ENCODE measurements around the gene RAD51B. TPM values are rescaled to one million over a fixed set of nuclear protein-coding genes. Genes with fewer than 3 reads are reported as not detected.
A peak's percentile ranks its signal among the peaks of the same experiment; 100 is the strongest.

Gene RAD51B
- total and polyA plus RNA-seq, 2 donors (not counting 1 experiment from before 2014, with no cell fraction given), result 4.6 to 16.3 TPM

- TF ChIP-seq EZH2 (IDR thresholded peaks at IDR 0.05; ENCODE audit: low read length, missing control alignments) (no peak), CTCF (conservative IDR thresholded peaks at IDR 0.05 in 1 of 2, IDR thresholded peaks at IDR 0.05 in 1 of 2; ENCODE audit: low read depth in 1 of 2, low read length in 2 of 2) (no peak)
- Histone ChIP-seq H2AFZ (ENCODE audit: low read length) (no peak overlapping the region), H3K36me3 (ENCODE audit: control insufficient read depth, insufficient read depth, low read length) (no peaks in the 10 kb centered on the region), H3K4me1 (ENCODE audit: control insufficient read depth, extremely low read depth, insufficient read depth, low read length) (peaks cover 6% of the 10 kb centered on the region), H3K4me2 (ENCODE audit: extremely low read depth, insufficient read depth, low read length) (peak overlapping the region; percentile 29), H3K79me2 (ENCODE audit: control insufficient read depth, insufficient read depth, low read length) (no peaks in the 10 kb centered on the region), H3K9me3 (ENCODE audit: control insufficient read depth, insufficient read depth, low read depth, low read length) (no peaks in the 10 kb centered on the region), H3K27ac (ENCODE audit: insufficient read depth, low read length) (peak overlapping the region; percentile 9), H3K27me3 (ENCODE audit: control insufficient read depth, insufficient read depth, low read length) (no peaks in the 10 kb centered on the region), H3K9ac (ENCODE audit: insufficient read depth, low read length) (no peak overlapping the region), H4K20me1 (ENCODE audit: control insufficient read depth, extremely low read depth, insufficient read depth, low read length) (no peaks in the 10 kb centered on the region), H3K4me3 (replicated peaks in 1 of 4; ENCODE audit: control extremely low read depth in 1 of 4, insufficient read depth in 1 of 4, low read depth in 3 of 4, low read length in 4 of 4) (no peak overlapping the region)
- DNase-seq (ENCODE audit: low read depth in 2 of 2), result peak; percentile 56 to 89
Measured at GRCh38 chr14:68365228-68365627, 545.6 kb downstream of the RAD51B start.

GRCh38 chr14:68366656-68367055 is 547.1 kb downstream of the RAD51B start:
- no peak overlapping the region for H3K4me3 ChIP-seq (replicated peaks in 1 of 4; ENCODE audit: control extremely low read depth in 1 of 4, insufficient read depth in 1 of 4, low read depth in 3 of 4, low read length in 4 of 4)

GRCh38 chr14:68367536-68367935 is 548.0 kb downstream of the RAD51B start:
- H3K27me3 ChIP-seq (ENCODE audit: control insufficient read depth, insufficient read depth, low read length), result no peaks in the 10 kb centered on the region
- H3K4me3 ChIP-seq (replicated peaks in 1 of 4; ENCODE audit: control extremely low read depth in 1 of 4, insufficient read depth in 1 of 4, low read depth in 3 of 4, low read length in 4 of 4), result no peak overlapping the region
- no peaks in the 10 kb centered on the region for H4K20me1 ChIP-seq (ENCODE audit: control insufficient read depth, extremely low read depth, insufficient read depth, low read length)
- H3K4me2 ChIP-seq (ENCODE audit: extremely low read depth, insufficient read depth, low read length), result no peak overlapping the region
- H3K9ac ChIP-seq (ENCODE audit: insufficient read depth, low read length), result no peak overlapping the region
- H3K4me1 ChIP-seq (ENCODE audit: control insufficient read depth, extremely low read depth, insufficient read depth, low read length), result peaks cover 6% of the 10 kb centered on the region
- no peaks in the 10 kb centered on the region for H3K79me2 ChIP-seq (ENCODE audit: control insufficient read depth, insufficient read depth, low read length)
- DNase-seq (ENCODE audit: low read depth in 2 of 2), result peak in 1 of 2 donors; percentile 57
- no peak overlapping the region for H2AFZ ChIP-seq (ENCODE audit: low read length)
- no peak overlapping the region for H3K27ac ChIP-seq (ENCODE audit: insufficient read depth, low read length)
- TF ChIP-seq EZH2 (IDR thresholded peaks at IDR 0.05; ENCODE audit: low read length, missing control alignments), result no peak
- TF ChIP-seq CTCF (conservative IDR thresholded peaks at IDR 0.05 in 1 of 2, IDR thresholded peaks at IDR 0.05 in 1 of 2; ENCODE audit: low read depth in 1 of 2, low read length in 2 of 2), result no peak
- no peaks in the 10 kb centered on the region for H3K9me3 ChIP-seq (ENCODE audit: control insufficient read depth, insufficient read depth, low read depth, low read length)
- H3K36me3 ChIP-seq (ENCODE audit: control insufficient read depth, insufficient read depth, low read length), result no peaks in the 10 kb centered on the region

More at GRCh38 chr14:68366656-68367055, 547.1 kb downstream of the RAD51B start:
- H3K4me1 ChIP-seq (ENCODE audit: control insufficient read depth, extremely low read depth, insufficient read depth, low read length), result peaks cover 6% of the 10 kb centered on the region
- DNase-seq (ENCODE audit: low read depth in 2 of 2), result no peak
- H3K9ac ChIP-seq (ENCODE audit: insufficient read depth, low read length), result no peak overlapping the region
- H3K79me2 ChIP-seq (ENCODE audit: control insufficient read depth, insufficient read depth, low read length), result no peaks in the 10 kb centered on the region
- H3K27me3 ChIP-seq (ENCODE audit: control insufficient read depth, insufficient read depth, low read length), result no peaks in the 10 kb centered on the region
- no peaks in the 10 kb centered on the region for H4K20me1 ChIP-seq (ENCODE audit: control insufficient read depth, extremely low read depth, insufficient read depth, low read length)
- H2AFZ ChIP-seq (ENCODE audit: low read length), result no peak overlapping the region
- no peaks in the 10 kb centered on the region for H3K9me3 ChIP-seq (ENCODE audit: control insufficient read depth, insufficient read depth, low read depth, low read length)
- TF ChIP-seq EZH2 (IDR thresholded peaks at IDR 0.05; ENCODE audit: low read length, missing control alignments) (no peak), CTCF (conservative IDR thresholded peaks at IDR 0.05 in 1 of 2, IDR thresholded peaks at IDR 0.05 in 1 of 2; ENCODE audit: low read depth in 1 of 2, low read length in 2 of 2) (no peak)
- no peak overlapping the region for H3K4me2 ChIP-seq (ENCODE audit: extremely low read depth, insufficient read depth, low read length)
- H3K27ac ChIP-seq (ENCODE audit: insufficient read depth, low read length), result no peak overlapping the region
- no peaks in the 10 kb centered on the region for H3K36me3 ChIP-seq (ENCODE audit: control insufficient read depth, insufficient read depth, low read length)
